DOHH2 (cell line): ENCODE results near the gene SERINC2.
A peak's percentile ranks its signal among the peaks of the same experiment; 100 is the strongest.
"Not testable (repeated sequence)": the region's sequence is repeated elsewhere in the genome, so short reads cannot be mapped to it uniquely, and the experiment has no call there.

ENCODE experiments used
- H3F3A ChIP-seq: fragments of 200-600 bp; sonication (generic), shearing (Covaris generic); 2 replicates; pipeline ENCODE4 v1.6.0; 2016; ENCODE audit warnings: antibody characterized with exemption, mild to moderate bottlenecking; ENCODE audit not compliant: control insufficient read depth, insufficient read depth
- H3K27ac ChIP-seq: fragments of 200-600 bp; sonication (generic); 2 replicates; pipeline ENCODE4 v1.5.1; 2014; ENCODE audit warnings: low read depth, mild to moderate bottlenecking, low read length, moderate library complexity
- H3K27me3 ChIP-seq: fragments of 200-600 bp; sonication (generic); 2 replicates; pipeline ENCODE4 v1.6.1; 2014; ENCODE audit warnings: mild to moderate bottlenecking, low read length, mixed read lengths; ENCODE audit not compliant: control insufficient read depth
- H3K36me3 ChIP-seq: fragments of 200-600 bp; sonication (generic); 2 replicates; pipeline ENCODE4 v1.6.1; 2014; ENCODE audit warnings: mild to moderate bottlenecking, low read length, moderate library complexity, mixed read lengths; ENCODE audit not compliant: control insufficient read depth
- H3K4me1 ChIP-seq: fragments of 200-600 bp; sonication (generic); 2 replicates; pipeline ENCODE4 v1.6.1; 2014; ENCODE audit warnings: mild to moderate bottlenecking, low read length, mixed read lengths; ENCODE audit not compliant: control insufficient read depth
- H3K4me2 ChIP-seq: fragments of 200-600 bp; sonication (generic); 2 replicates; pipeline ENCODE4 v1.6.0; 2014; ENCODE audit warnings: mild to moderate bottlenecking, low read length, moderate library complexity
- H3K4me3 ChIP-seq: fragments of 200-600 bp; sonication (generic); 2 replicates; pipeline ENCODE4 v1.5.1; 2014; ENCODE audit warnings: mild to moderate bottlenecking, low read length, mixed read lengths
- H3K79me2 ChIP-seq: fragments of 200-600 bp; sonication (generic); 2 replicates; pipeline ENCODE4 v1.6.1; 2014; ENCODE audit warnings: mild to moderate bottlenecking, low read length, mixed read lengths; ENCODE audit not compliant: control insufficient read depth
- H3K9me2 ChIP-seq: fragments of 200-600 bp; sonication (generic); replicated peaks from 2 replicates; pipeline ENCODE4 v1.6.1; 2014; ENCODE audit warnings: mild to moderate bottlenecking, low read length, mixed read lengths; ENCODE audit not compliant: control insufficient read depth
- H3K9me3 ChIP-seq: fragments of 200-600 bp; sonication (generic); 2 replicates; pipeline ENCODE4 v1.6.1; 2014; ENCODE audit warnings: antibody characterized with exemption, low read length, mixed read lengths; ENCODE audit not compliant: control insufficient read depth, insufficient read depth
- H4K20me1 ChIP-seq: fragments of 200-600 bp; sonication (generic); 2 replicates; pipeline ENCODE4 v1.6.0; 2014; ENCODE audit warnings: low read depth, mild to moderate bottlenecking, antibody characterized with exemption, low read length, moderate library complexity; ENCODE audit not compliant: control insufficient read depth, insufficient read depth
- EZH2phosphoT487 ChIP-seq: fragments of 200-600 bp; sonication (generic); IDR thresholded peaks from 2 replicates; pipeline ENCODE4 v1.6.1; 2017; ENCODE audit warnings: borderline replicate concordance, mild to moderate bottlenecking, antibody characterized with exemption, low read length, moderate library complexity, mixed read lengths
- TF ChIP-seq, protein P1 (sequence below): fragments of 200-600 bp; sonication (generic); IDR thresholded peaks from one replicate; pipeline ENCODE4 v1.5.1; 2014; ENCODE audit warnings: antibody characterized with exemption, mild to moderate bottlenecking, low read depth, low read length; ENCODE audit not compliant: poor library complexity, severe bottlenecking

The SERINC2 gene

DNA sequence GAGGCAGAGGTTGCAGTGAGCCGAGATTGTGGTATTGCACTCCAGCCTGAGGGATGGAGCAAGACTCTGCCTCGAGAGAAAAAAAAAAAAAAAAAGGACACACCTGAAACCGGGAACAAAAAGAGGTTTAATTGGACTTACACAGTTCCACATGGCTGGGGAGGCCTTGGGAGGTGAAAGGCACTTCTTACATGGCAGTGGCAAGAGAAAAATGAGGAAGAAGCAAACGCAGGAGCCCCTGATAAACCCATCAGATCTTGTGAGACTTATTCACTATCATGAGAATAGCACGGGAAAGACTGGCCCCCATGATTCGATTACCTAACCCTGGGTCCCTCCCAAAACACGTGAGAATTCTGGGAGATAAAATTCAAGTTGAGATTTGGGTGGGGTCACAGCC lies 61.6 kb downstream of the SERINC2 start:
- H4K20me1 ChIP-seq, H3K4me2 ChIP-seq, H3K27me3 ChIP-seq, H3K36me3 ChIP-seq, H3K27ac ChIP-seq, H3K4me3 ChIP-seq, H3K79me2 ChIP-seq, H3K9me2 ChIP-seq, H3F3A ChIP-seq: not testable (repeated sequence)
- Histone ChIP-seq H3K4me1 (peaks cover 48% of the 10 kb centered on the region), H3K9me3 (peaks cover 20% of the 10 kb centered on the region)

DNA sequence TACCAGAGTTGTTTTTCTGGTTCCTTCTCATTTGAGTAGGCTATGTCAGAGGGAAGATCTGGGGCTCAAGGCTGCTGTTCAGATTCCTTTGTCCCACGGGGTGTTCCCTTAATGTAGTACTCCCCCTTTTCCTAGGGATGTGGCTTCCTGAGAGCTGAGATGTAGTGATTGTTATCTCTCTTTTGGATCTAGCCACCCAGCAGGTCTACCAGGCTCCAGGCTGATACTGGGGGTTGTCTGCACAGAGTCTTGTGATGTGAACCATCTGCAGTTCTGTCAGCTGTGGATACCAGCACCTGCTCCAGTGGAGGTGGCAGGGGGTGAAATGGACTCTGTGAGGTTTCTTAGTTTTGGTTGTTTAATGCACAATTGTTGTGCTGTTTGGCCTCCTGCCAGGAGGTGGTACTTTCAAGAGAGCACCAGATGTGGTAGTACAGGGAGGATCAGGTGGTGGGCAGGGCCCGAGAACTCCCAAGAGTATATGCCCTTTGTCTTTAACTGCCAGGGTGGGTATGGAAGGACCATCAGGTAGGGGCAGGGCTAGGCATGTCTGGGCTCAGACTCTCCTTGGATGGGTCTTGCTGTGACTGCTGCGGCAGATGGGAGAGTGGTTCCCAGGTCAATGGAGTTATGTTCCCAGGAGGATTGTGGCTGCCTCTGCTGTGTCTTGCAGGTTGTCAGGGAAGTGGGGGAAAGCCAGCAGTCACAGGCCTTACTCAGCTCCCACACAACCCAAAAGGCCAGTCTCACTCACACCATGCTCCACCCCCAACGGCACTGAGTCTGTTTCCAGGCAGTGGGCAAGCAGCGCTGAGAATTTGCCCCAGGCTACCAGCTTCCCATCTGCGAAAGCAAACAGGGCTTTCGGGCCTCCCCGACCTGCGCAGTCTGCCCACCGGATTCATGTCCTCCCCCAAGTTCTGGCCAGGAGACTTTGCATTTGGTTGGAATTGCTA lies 64.2 kb downstream of the SERINC2 start:
- H3K79me2 ChIP-seq = no peaks in the 10 kb centered on the region
- H3K4me1 ChIP-seq = peaks cover 37% of the 10 kb centered on the region
- TF ChIP-seq, protein P1, sequence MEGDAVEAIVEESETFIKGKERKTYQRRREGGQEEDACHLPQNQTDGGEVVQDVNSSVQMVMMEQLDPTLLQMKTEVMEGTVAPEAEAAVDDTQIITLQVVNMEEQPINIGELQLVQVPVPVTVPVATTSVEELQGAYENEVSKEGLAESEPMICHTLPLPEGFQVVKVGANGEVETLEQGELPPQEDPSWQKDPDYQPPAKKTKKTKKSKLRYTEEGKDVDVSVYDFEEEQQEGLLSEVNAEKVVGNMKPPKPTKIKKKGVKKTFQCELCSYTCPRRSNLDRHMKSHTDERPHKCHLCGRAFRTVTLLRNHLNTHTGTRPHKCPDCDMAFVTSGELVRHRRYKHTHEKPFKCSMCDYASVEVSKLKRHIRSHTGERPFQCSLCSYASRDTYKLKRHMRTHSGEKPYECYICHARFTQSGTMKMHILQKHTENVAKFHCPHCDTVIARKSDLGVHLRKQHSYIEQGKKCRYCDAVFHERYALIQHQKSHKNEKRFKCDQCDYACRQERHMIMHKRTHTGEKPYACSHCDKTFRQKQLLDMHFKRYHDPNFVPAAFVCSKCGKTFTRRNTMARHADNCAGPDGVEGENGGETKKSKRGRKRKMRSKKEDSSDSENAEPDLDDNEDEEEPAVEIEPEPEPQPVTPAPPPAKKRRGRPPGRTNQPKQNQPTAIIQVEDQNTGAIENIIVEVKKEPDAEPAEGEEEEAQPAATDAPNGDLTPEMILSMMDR = no peak
- no peak for TF ChIP-seq EZH2phosphoT487
- H3K36me3 ChIP-seq = no peaks in the 10 kb centered on the region
- no peaks in the 10 kb centered on the region for H3K27me3 ChIP-seq
- peak overlapping the region; percentile 46 for H3K4me2 ChIP-seq
- peak overlapping the region; percentile 18; the same call in 1 of the 2 replicates for H3K27ac ChIP-seq
- H3K4me3 ChIP-seq = peak overlapping the region; percentile 20; the same call in 1 of the 2 replicates
- H4K20me1 ChIP-seq = no peaks in the 10 kb centered on the region
- peaks cover 9% of the 10 kb centered on the region for H3K9me3 ChIP-seq
- H3K9me2 ChIP-seq = no peaks in the 10 kb centered on the region
- H3F3A ChIP-seq = no peaks in the 10 kb centered on the region

DNA sequence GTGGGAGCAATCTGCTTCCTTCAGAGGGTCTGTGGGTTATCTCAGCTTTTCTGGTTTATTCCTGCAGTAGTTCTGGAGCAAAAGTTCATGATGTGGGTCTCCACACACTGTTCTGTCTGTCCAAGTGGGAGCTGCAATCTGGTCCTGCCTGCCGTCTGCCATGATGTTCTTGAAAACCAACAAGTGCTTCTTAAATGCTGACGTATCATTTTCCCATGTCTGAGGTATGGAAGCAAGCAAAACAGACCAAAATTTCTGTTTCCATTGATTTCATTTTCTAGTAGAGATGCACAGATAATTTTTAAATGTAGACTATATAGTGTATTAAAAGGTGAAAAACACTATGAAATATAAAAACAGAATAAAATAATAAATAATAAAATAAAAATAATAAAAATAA lies 65.2 kb downstream of the SERINC2 start:
- no peaks in the 10 kb centered on the region for H3K79me2 ChIP-seq
- TF ChIP-seq, protein P1 = no peak
- TF ChIP-seq EZH2phosphoT487 = no peak
- no peaks in the 10 kb centered on the region for H4K20me1 ChIP-seq
- H3K27me3 ChIP-seq = no peaks in the 10 kb centered on the region
- no peak overlapping the region for H3K27ac ChIP-seq
- H3K4me1 ChIP-seq = peaks cover 39% of the 10 kb centered on the region
- H3K4me3 ChIP-seq = no peak overlapping the region
- H3K9me3 ChIP-seq = no peaks in the 10 kb centered on the region; the same call in 1 of the 2 replicates
- no peak overlapping the region for H3K4me2 ChIP-seq
- H3K36me3 ChIP-seq = peaks cover 3% of the 10 kb centered on the region; the same call in 1 of the 2 replicates
- no peaks in the 10 kb centered on the region for H3K9me2 ChIP-seq
- H3F3A ChIP-seq = peaks cover 4% of the 10 kb centered on the region

DNA sequence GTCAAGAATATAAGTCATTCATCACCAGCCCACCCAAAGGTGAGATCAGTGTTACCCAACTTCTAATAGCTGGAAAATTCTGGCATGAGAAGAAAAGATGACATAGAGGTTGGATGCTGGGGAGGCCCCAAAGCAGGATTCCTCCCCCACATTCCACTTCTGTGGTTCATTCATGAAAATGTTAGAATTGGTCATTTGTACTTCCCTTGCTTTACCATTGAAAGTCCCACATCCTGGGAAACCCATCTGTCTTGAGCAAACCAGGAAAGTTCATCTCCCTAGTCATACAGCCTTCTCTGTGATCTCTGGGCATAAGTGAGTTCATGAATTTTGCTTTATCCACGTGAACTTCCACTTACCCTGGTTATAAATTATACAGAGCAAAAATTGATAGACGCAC lies 66.8 kb downstream of the SERINC2 start:
- Histone ChIP-seq H3K27me3 (no peaks in the 10 kb centered on the region), H3K36me3 (peaks cover 10% of the 10 kb centered on the region; the same call in 1 of the 2 replicates), H3K9me2 (no peaks in the 10 kb centered on the region), H3K4me1 (peaks cover 49% of the 10 kb centered on the region), H3K4me3 (no peak overlapping the region), H3K4me2 (no peak overlapping the region), H3K27ac (no peak overlapping the region), H3F3A (peaks cover 8% of the 10 kb centered on the region), H3K9me3 (no peaks in the 10 kb centered on the region; the same call in 1 of the 2 replicates), H3K79me2 (no peaks in the 10 kb centered on the region), H4K20me1 (no peaks in the 10 kb centered on the region)
- TF ChIP-seq EZH2phosphoT487 = no peak
- TF ChIP-seq, protein P1 = no peak

DNA sequence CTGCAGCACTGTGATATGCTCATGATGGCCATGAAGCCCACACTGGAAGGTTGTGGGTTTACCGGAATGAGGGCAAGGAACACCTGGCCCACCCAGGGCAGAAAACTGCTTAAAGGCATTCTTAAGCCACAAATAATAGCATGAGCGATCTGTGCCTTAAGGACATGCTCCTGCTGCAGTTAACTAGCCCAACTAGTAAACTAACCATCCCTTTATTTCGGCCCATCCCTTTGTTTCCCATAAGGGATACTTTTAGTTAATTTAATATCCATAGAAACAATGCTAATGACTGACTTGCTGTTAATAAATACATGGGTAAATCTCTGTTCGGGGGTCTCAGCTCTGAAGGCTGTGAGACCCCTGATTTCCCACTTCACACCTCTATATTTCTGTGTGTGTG lies 67.4 kb downstream of the SERINC2 start:
- not testable (repeated sequence) for H3F3A ChIP-seq, H3K9me3 ChIP-seq, H3K79me2 ChIP-seq, H4K20me1 ChIP-seq, H3K27ac ChIP-seq, H3K27me3 ChIP-seq, H3K4me2 ChIP-seq, H3K9me2 ChIP-seq, H3K4me3 ChIP-seq
- peaks cover 49% of the 10 kb centered on the region for H3K4me1 ChIP-seq
- H3K36me3 ChIP-seq = peaks cover 10% of the 10 kb centered on the region; the same call in 1 of the 2 replicates
